H9 (cell line): ENCODE results near the gene ANKRD13A. TPM values are rescaled to one million over a fixed set of nuclear protein-coding genes. Genes with fewer than 3 reads are reported as not detected.

Experiments used
- DNase-seq: peaks from one replicate; pipeline ENCODE4 v3.0.0-alpha.2; 2017
- H2AFZ ChIP-seq: one replicate; pipeline ENCODE4 v1.6.1; 2013; ENCODE audit warnings: mild to moderate bottlenecking, low read length, control low read depth, moderate library complexity
- H2AK5ac ChIP-seq: 2 replicates; pipeline ENCODE4 v1.6.1; 2013; ENCODE audit warnings: low read length, control low read depth, mixed read lengths; ENCODE audit not compliant: insufficient read length
- H2BK120ac ChIP-seq: one replicate; pipeline ENCODE4 v1.6.1; 2013; ENCODE audit warnings: low read depth, mild to moderate bottlenecking, low read length, control low read depth, inconsistent platforms; ENCODE audit not compliant: poor library complexity, severe bottlenecking
- H2BK12ac ChIP-seq: 2 replicates; pipeline ENCODE4 v1.6.1; 2013; ENCODE audit warnings: low read length, control low read depth, mixed read lengths, low read depth; ENCODE audit not compliant: insufficient read length
- H2BK15ac ChIP-seq: 2 replicates; pipeline ENCODE4 v1.6.1; 2013; ENCODE audit warnings: low read depth, low read length, control low read depth
- H2BK20ac ChIP-seq: one replicate; pipeline ENCODE4 v1.6.1; 2013; ENCODE audit warnings: low read depth, mild to moderate bottlenecking, low read length, control low read depth, inconsistent platforms; ENCODE audit not compliant: poor library complexity, severe bottlenecking
- H2BK5ac ChIP-seq: 2 replicates; pipeline ENCODE4 v1.6.1; 2013; ENCODE audit warnings: low read length, control low read depth, mixed read lengths; ENCODE audit not compliant: insufficient read length
- H3K14ac ChIP-seq: 2 replicates; pipeline ENCODE4 v1.6.1; 2013; ENCODE audit warnings: low read length, control low read depth; ENCODE audit not compliant: insufficient read depth
- H3K18ac ChIP-seq: 2 replicates; pipeline ENCODE4 v1.6.1; 2013; ENCODE audit warnings: low read depth, mild to moderate bottlenecking, mixed read lengths, low read length, control low read depth; ENCODE audit not compliant: insufficient read length
- H3K23ac ChIP-seq: 2 replicates; pipeline ENCODE4 v1.6.1; 2013; ENCODE audit warnings: low read length, control low read depth, mixed read lengths, low read depth; ENCODE audit not compliant: insufficient read length
- H3K23me2 ChIP-seq: 2 replicates; pipeline ENCODE4 v1.6.1; 2013; ENCODE audit warnings: low read depth, mild to moderate bottlenecking, mixed read lengths, low read length, control low read depth; ENCODE audit not compliant: insufficient read length, poor library complexity, severe bottlenecking
- H3K27ac ChIP-seq: 2 replicates; pipeline ENCODE4 v1.5.1; 2013; ENCODE audit warnings: low read length, control low read depth, mixed read lengths, low read depth; ENCODE audit not compliant: insufficient read length
- H3K27me3 ChIP-seq: 2 replicates; pipeline ENCODE4 v1.6.1; 2013; ENCODE audit warnings: low read length, control low read depth, inconsistent platforms; ENCODE audit not compliant: insufficient read depth
- H3K4ac ChIP-seq: 2 replicates; pipeline ENCODE4 v1.6.1; 2013; ENCODE audit warnings: low read depth, mild to moderate bottlenecking, control low read depth, inconsistent platforms, low read length, moderate library complexity
- H3K4me1 ChIP-seq: 2 replicates; pipeline ENCODE4 v1.6.1; 2013; ENCODE audit warnings: low read length, control low read depth, inconsistent platforms; ENCODE audit not compliant: insufficient read depth
- H3K4me2 ChIP-seq: 2 replicates; pipeline ENCODE4 v1.6.1; 2013; ENCODE audit warnings: low read length, control low read depth, mixed read lengths; ENCODE audit not compliant: insufficient read length, insufficient read depth
- H3K56ac ChIP-seq: 2 replicates; pipeline ENCODE4 v1.6.1; 2013; ENCODE audit warnings: low read depth, mild to moderate bottlenecking, mixed read lengths, low read length, control low read depth; ENCODE audit not compliant: insufficient read length
- H3K79me1 ChIP-seq: 2 replicates; pipeline ENCODE4 v1.6.1; 2013; ENCODE audit warnings: low read depth, mild to moderate bottlenecking, moderate library complexity, low read length, control low read depth, inconsistent platforms; ENCODE audit not compliant: insufficient read depth, poor library complexity, severe bottlenecking
- H3K79me2 ChIP-seq: 2 replicates; pipeline ENCODE4 v1.6.1; 2013; ENCODE audit warnings: low read length, control low read depth, inconsistent platforms; ENCODE audit not compliant: insufficient read depth
- H3K9ac ChIP-seq: 2 replicates; pipeline ENCODE4 v1.6.1; 2013; ENCODE audit warnings: low read length, control low read depth, mixed read lengths; ENCODE audit not compliant: insufficient read length; ENCODE audit errors: extremely low read depth
- H3K9me3 ChIP-seq: one replicate; pipeline ENCODE4 v1.6.1; 2013; ENCODE audit warnings: low read depth, low read length, inconsistent platforms; ENCODE audit not compliant: control insufficient read depth
- H3T11ph ChIP-seq: one replicate; pipeline ENCODE4 v1.6.1; 2013; ENCODE audit warnings: mild to moderate bottlenecking, low read length, control low read depth, inconsistent platforms
- H4K20me1 ChIP-seq: one replicate; pipeline ENCODE4 v1.6.1; 2013; ENCODE audit not compliant: control insufficient read depth, insufficient read length, insufficient read depth
- H4K5ac ChIP-seq: 2 replicates; pipeline ENCODE4 v1.6.1; 2013; ENCODE audit warnings: low read depth, mild to moderate bottlenecking, mixed read lengths, low read length, control low read depth; ENCODE audit not compliant: insufficient read length
- H4K8ac ChIP-seq: replicated peaks from 2 replicates; pipeline ENCODE4 v1.6.1; 2013; ENCODE audit warnings: low read length, control low read depth, mixed read lengths, low read depth; ENCODE audit not compliant: insufficient read length
- H4K91ac ChIP-seq: 2 replicates; pipeline ENCODE4 v1.6.1; 2013; ENCODE audit warnings: low read depth, mild to moderate bottlenecking, moderate library complexity, mixed read lengths, low read length, control low read depth; ENCODE audit not compliant: insufficient read length
- H3K27ac Mint-ChIP-seq, 3 experiments: 2 replicates in 2 of 3; 3 replicates in 1 of 3; pipeline ENCODE4 v1.8.0; 2020 to 2021; ENCODE audit warnings: mixed read lengths in 3 of 3, mild to moderate bottlenecking in 1 of 3, moderate library complexity in 1 of 3
- H3K27me3 Mint-ChIP-seq: 2 replicates; pipeline ENCODE4 v1.8.0; 2021; ENCODE audit warnings: low read depth, mild to moderate bottlenecking, moderate library complexity, mixed read lengths
- H3K36me3 Mint-ChIP-seq, 3 experiments: 2 replicates in 2 of 3; 3 replicates in 1 of 3; pipeline ENCODE4 v1.8.0; 2020 to 2021; ENCODE audit warnings: low read depth in 3 of 3, mixed read lengths in 3 of 3; ENCODE audit not compliant: insufficient read depth in 1 of 3
- H3K4me1 Mint-ChIP-seq, 2 experiments: 2 replicates each; pipeline ENCODE4 v1.8.0; 2020; ENCODE audit warnings: mixed read lengths in 2 of 2
- H3K4me3 Mint-ChIP-seq, 2 experiments: 2 replicates in 1 of 2; 3 replicates in 1 of 2; pipeline ENCODE4 v1.8.0; 2020 to 2021; ENCODE audit warnings: mild to moderate bottlenecking in 2 of 2, mixed read lengths in 2 of 2, moderate library complexity in 1 of 2
- H3K9me3 Mint-ChIP-seq, 2 experiments: 2 replicates in 1 of 2; 3 replicates in 1 of 2; pipeline ENCODE4 v1.8.0; 2020; ENCODE audit warnings: mild to moderate bottlenecking in 2 of 2, mixed read lengths in 2 of 2, moderate library complexity in 1 of 2
- WGBS: extraction: QIAGEN DNeasy Blood & Tissue Kit; methylation state at CpG from one replicate; pipeline ENCODE4 v1.1.7; 2013; ENCODE audit warnings: missing lambda C conversion rate, low lambda C conversion rate, mixed read lengths; ENCODE audit not compliant: insufficient read length; ENCODE audit errors: extremely low coverage; 5-methylcytosine and 5-hydroxymethylcytosine counted together
- total RNA-seq: library from RNA; stranded (reverse); gene quantifications from 2 replicates; pipeline ENCODE4 v1.2.1, GENCODE V29; 2021
- TF ChIP-seq, protein P1 (sequence below): fragments of 200-600 bp; sonication (generic); conservative IDR thresholded peaks from 3 replicates; pipeline ENCODE4 v1.8.0; 2021; ENCODE audit warnings: antibody characterized with exemption, mild to moderate bottlenecking

The ANKRD13A gene
- total RNA-seq, 1 experiment from 2014 or later: 18.0 TPM

DNA sequence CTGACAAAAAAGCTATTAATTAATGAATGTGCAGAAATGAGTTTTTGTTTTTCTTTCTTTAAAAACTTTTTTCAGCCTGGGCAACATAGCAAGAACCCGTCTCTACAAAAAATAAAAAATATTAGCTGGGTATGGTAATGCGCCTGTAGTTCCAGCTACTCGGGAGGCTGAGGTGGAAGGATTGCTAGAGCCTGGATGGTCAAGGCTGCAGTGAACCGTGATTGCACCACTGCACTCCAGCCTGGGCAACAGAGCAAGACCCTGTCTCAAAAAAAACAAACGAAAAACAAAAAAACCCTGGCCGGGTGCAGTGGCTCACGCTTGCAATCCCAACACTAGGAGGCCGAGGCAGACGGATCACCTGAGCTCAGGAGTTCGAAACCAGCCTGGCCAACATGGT, 11.0 kb upstream of the ANKRD13A start:
- Histone ChIP-seq H4K8ac (no peak overlapping the region), H3K4ac (no peak overlapping the region), H2BK12ac (no peak overlapping the region), H3K4me1 (no peaks in the 10 kb centered on the region), H3K23ac (no peak overlapping the region), H2BK120ac (no peak overlapping the region), H4K20me1 (no peaks in the 10 kb centered on the region), H3K56ac (no peak overlapping the region), H2AFZ (no peak overlapping the region), H2BK15ac (no peak overlapping the region), H3T11ph (no peak overlapping the region), H3K23me2 (no peaks in the 10 kb centered on the region), H3K4me2 (no peak overlapping the region), H3K18ac (no peak overlapping the region), H2BK20ac (no peak overlapping the region), H3K14ac (no peak overlapping the region), H4K5ac (no peak overlapping the region), H3K79me2 (no peaks in the 10 kb centered on the region), H2AK5ac (no peak overlapping the region), H3K27ac (no peak overlapping the region), H3K9me3 (no peaks in the 10 kb centered on the region), H2BK5ac (no peak overlapping the region), H4K91ac (no peak overlapping the region), H3K79me1 (no peaks in the 10 kb centered on the region), H3K27me3 (no peaks in the 10 kb centered on the region), H3K9ac (no peak overlapping the region)
- no peaks in the 10 kb centered on the region for H3K27me3 Mint-ChIP-seq
- no peaks in the 10 kb centered on the region for H3K4me1 Mint-ChIP-seq
- no peaks in the 10 kb centered on the region for H3K9me3 Mint-ChIP-seq
- DNase-seq: no peak
- H3K27ac Mint-ChIP-seq: no peak overlapping the region
- H3K36me3 Mint-ChIP-seq: peaks cover 13 to 49% (median 22%) of the 10 kb centered on the region in 3 experiments
- TF ChIP-seq, protein P1, sequence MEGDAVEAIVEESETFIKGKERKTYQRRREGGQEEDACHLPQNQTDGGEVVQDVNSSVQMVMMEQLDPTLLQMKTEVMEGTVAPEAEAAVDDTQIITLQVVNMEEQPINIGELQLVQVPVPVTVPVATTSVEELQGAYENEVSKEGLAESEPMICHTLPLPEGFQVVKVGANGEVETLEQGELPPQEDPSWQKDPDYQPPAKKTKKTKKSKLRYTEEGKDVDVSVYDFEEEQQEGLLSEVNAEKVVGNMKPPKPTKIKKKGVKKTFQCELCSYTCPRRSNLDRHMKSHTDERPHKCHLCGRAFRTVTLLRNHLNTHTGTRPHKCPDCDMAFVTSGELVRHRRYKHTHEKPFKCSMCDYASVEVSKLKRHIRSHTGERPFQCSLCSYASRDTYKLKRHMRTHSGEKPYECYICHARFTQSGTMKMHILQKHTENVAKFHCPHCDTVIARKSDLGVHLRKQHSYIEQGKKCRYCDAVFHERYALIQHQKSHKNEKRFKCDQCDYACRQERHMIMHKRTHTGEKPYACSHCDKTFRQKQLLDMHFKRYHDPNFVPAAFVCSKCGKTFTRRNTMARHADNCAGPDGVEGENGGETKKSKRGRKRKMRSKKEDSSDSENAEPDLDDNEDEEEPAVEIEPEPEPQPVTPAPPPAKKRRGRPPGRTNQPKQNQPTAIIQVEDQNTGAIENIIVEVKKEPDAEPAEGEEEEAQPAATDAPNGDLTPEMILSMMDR: 0 out of 3 replicates have a peak, but pooled peaks have one; percentile 11
- no CpG with 5 or more reads among the region's 10 CpGs for WGBS
- H3K4me3 Mint-ChIP-seq: no peak overlapping the region
